Measurements from ENCODE around the gene RPS4Y1.

GRCh38 chrY:2860511-2860910, 19.1 kb downstream of the RPS4Y1 start:
- TF ChIP-seq HOXD13 (CRISPR knock-in tag; IDR thresholded peaks at IDR 0.05; ENCODE audit: borderline replicate concordance) (no peak), KLF10 (tag by site-specific recombination; IDR thresholded peaks at IDR 0.05) (no peak), ATF2 (tag by site-specific recombination; IDR thresholded peaks at IDR 0.05; ENCODE audit: low read depth) (no peak)
